ENCODE data around the gene SAPCD1.

DNA sequence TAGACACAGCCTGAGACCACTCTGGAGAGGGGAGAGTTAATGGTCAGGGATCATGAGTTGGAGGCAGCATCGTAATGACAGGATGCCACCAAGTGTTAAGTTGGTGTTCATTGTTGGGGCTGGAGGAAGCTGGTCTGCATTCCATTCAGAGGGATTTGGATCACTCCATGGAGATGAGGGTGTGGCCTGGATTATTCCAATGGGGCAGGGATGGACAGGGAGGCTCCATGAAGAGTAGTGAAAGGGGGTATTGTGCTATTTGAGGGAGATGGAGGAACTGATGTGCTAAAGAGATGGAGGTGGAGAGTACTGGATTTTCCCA lies 1.1 kb downstream of the SAPCD1 start:
- no peak for TF ChIP-seq EZH2 (IDR thresholded peaks at IDR 0.05; ENCODE audit: borderline replicate concordance, insufficient read depth, low read depth, low read length, poor library complexity, severe bottlenecking)
- TF ChIP-seq, protein P1, sequence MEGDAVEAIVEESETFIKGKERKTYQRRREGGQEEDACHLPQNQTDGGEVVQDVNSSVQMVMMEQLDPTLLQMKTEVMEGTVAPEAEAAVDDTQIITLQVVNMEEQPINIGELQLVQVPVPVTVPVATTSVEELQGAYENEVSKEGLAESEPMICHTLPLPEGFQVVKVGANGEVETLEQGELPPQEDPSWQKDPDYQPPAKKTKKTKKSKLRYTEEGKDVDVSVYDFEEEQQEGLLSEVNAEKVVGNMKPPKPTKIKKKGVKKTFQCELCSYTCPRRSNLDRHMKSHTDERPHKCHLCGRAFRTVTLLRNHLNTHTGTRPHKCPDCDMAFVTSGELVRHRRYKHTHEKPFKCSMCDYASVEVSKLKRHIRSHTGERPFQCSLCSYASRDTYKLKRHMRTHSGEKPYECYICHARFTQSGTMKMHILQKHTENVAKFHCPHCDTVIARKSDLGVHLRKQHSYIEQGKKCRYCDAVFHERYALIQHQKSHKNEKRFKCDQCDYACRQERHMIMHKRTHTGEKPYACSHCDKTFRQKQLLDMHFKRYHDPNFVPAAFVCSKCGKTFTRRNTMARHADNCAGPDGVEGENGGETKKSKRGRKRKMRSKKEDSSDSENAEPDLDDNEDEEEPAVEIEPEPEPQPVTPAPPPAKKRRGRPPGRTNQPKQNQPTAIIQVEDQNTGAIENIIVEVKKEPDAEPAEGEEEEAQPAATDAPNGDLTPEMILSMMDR (IDR thresholded peaks at IDR 0.05), result no peak

All from B cell (primary cell).